Measurements from ENCODE around the gene RPS13. TPM values are rescaled to one million over a fixed set of nuclear protein-coding genes. Genes with fewer than 3 reads are reported as not detected.

RPS13 gene
- 796 and 1,086 TPM in 2 replicates for total RNA-seq (ENCODE audit: low replicate concordance)

DNA sequence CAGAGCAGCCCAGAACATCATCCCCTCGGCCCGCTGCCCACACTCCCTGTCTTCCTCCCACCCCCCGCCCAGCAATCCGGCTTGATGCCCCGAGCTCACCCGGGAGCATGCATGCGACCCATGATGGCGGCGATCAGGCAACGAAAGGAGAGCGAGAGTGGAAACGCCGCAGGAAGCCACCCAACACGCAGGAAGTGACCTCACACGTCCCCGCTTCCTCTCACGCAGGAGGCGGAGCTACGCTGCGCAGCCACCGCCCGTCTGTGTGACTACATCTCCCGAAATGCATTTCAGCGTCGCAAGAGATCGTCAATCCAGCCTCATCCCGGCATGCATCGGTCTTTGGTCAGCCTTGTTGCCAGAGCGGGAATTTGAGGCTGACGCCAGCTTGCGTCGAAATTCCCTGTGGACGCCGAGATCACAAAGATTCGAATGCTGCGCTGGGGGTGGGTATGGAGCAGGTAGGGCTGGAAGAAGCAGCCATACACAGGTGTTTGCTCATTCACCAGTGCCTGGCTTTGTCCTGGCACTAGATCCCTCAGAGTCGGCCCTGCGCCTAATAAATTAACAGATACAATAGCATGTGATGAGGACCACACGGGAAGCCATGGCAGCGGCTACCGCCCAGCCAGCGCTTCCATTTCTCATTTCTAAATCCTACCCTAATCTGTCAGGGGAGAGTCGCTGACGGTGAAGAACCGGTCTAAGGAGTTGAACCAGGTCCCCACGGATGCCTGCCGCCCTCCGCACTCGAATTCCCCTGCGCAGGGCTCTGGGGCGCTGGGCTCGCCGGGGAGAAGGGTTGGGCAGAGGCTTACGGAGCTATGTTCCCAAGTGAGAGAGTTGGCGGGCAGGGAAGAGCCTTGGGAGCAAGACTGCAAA lies at the start of gene RPS13:
TSS of gene RPS13 (minus strand) at position 148 of the 882 bp plus-strand sequence. CDS start at position 122, 26 bp downstream.

Other genes with a start within 250 kb of the RPS13 start
- 3.2 TPM in 1 of 2 replicates, not detected in the other for gene PLEKHA7, start 63.3 kb downstream of the RPS13 start, total RNA-seq (ENCODE audit: low replicate concordance)
- gene PIK3C2A, start 130.3 kb upstream of the RPS13 start, total RNA-seq (ENCODE audit: low replicate concordance) = 16.8 and 52.5 TPM in 2 replicates
- 71.6 and 102 TPM in 2 replicates for gene NUCB2, start 199.1 kb upstream of the RPS13 start, total RNA-seq (ENCODE audit: low replicate concordance)

Measured in smooth muscle cell of the coronary artery (primary cell).